ENCODE results near the gene EIF4A3. TPM values are rescaled to one million over a fixed set of nuclear protein-coding genes. Genes with fewer than 3 reads are reported as not detected.

EIF4A3 gene
- total RNA-seq, 1 donor from 2014 or later: 89.9 TPM

GRCh38 chr17:80099291-80100034 lies 47.5 kb downstream of the EIF4A3 start:
- Mint-ChIP-seq H3K27ac (ENCODE audit: unreplicated experiment) (no peak overlapping the region), H3K9me3 (ENCODE audit: unreplicated experiment) (no peaks in the 10 kb centered on the region), H3K4me3 (ENCODE audit: unreplicated experiment) (peak overlapping the region; percentile 83), H3K27me3 (ENCODE audit: low read depth, unreplicated experiment) (peaks cover 18% of the 10 kb centered on the region), H3K4me1 (ENCODE audit: low read depth, unreplicated experiment) (peaks cover 7% of the 10 kb centered on the region), H3K36me3 (ENCODE audit: low read depth, unreplicated experiment) (no peaks in the 10 kb centered on the region)
- H3K36me3 ChIP-seq (ENCODE audit: insufficient read depth, low read length): no peaks in the 10 kb centered on the region
- no peak overlapping the region for H3K27ac ChIP-seq (ENCODE audit: low read depth, low read length)
- H4K20me1 ChIP-seq (ENCODE audit: insufficient read depth, low read length): peaks cover 8% of the 10 kb centered on the region
- H2AFZ ChIP-seq (ENCODE audit: low read depth, low read length): no peak overlapping the region
- no peaks in the 10 kb centered on the region for H3K9me3 ChIP-seq (ENCODE audit: insufficient read depth, low read depth, low read length)
- H3K4me1 ChIP-seq (ENCODE audit: insufficient read depth, low read length): peaks cover 18% of the 10 kb centered on the region
- TF ChIP-seq EZH2 (IDR thresholded peaks at IDR 0.05; ENCODE audit: insufficient read depth, low read length): no peak
- TF ChIP-seq, protein P1, sequence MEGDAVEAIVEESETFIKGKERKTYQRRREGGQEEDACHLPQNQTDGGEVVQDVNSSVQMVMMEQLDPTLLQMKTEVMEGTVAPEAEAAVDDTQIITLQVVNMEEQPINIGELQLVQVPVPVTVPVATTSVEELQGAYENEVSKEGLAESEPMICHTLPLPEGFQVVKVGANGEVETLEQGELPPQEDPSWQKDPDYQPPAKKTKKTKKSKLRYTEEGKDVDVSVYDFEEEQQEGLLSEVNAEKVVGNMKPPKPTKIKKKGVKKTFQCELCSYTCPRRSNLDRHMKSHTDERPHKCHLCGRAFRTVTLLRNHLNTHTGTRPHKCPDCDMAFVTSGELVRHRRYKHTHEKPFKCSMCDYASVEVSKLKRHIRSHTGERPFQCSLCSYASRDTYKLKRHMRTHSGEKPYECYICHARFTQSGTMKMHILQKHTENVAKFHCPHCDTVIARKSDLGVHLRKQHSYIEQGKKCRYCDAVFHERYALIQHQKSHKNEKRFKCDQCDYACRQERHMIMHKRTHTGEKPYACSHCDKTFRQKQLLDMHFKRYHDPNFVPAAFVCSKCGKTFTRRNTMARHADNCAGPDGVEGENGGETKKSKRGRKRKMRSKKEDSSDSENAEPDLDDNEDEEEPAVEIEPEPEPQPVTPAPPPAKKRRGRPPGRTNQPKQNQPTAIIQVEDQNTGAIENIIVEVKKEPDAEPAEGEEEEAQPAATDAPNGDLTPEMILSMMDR (IDR thresholded peaks at IDR 0.05; ENCODE audit: insufficient read depth, low read depth, low read length): no peak
- no peak overlapping the region for H3K4me2 ChIP-seq (ENCODE audit: low read length)
- FAIRE-seq: no peak
- H3K4me3 ChIP-seq (ENCODE audit: insufficient read depth, low read depth, low read length): no peak overlapping the region
- DNase-seq (ENCODE audit: low read depth): no peak
- H3K79me2 ChIP-seq (ENCODE audit: insufficient read depth, low read length): no peaks in the 10 kb centered on the region
- no peak overlapping the region for H3K9ac ChIP-seq (ENCODE audit: low read length)
- H3K27me3 ChIP-seq (ENCODE audit: insufficient read depth, low read length): no peaks in the 10 kb centered on the region

DNA sequence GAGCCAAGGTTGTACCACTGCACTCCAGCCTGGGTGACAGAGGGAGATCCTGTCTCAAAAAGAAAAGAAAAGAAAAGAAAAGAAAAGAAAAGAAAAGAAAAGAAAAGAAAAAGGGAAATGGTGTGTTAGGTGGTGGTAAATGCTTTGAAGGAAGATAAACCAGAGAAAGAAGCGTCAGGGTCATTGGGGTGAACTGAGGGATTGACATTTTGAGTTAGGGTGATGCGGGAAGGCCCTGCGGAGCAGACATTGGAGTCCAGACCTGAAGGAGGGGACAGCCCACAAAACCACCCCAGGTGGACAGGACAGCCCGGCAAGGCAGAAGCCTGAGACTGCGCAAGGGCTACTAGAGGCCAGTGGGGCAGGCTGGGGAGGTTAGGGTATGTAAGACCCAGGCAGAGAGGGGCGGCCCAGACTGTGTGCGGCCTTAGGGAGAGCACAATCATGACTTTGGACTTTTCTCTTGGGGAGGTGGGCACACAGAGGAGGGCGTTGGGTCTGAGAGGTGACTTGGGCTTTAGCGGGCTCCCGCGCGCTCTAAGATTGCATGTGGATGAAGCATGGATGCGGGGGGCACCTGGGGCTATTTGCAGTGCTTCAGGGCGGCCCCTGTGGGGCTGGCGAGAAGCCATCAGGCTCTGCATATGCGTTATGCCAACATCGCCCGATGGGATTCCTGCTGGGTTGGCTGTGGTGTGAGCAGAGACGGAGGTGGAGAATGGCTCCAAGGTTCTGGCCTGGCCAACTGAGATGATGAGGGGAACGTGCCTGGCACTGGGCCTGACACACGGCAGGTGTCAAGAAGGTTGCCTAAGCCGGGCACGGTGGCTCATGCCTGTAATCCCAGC lies 48.9 kb downstream of the EIF4A3 start:
- Mint-ChIP-seq H3K9me3 (ENCODE audit: unreplicated experiment) (no peaks in the 10 kb centered on the region), H3K27ac (ENCODE audit: unreplicated experiment) (peak overlapping the region; percentile 26), H3K4me3 (ENCODE audit: unreplicated experiment) (no peak overlapping the region), H3K36me3 (ENCODE audit: low read depth, unreplicated experiment) (no peaks in the 10 kb centered on the region), H3K4me1 (ENCODE audit: low read depth, unreplicated experiment) (peaks cover 7% of the 10 kb centered on the region), H3K27me3 (ENCODE audit: low read depth, unreplicated experiment) (peaks cover 18% of the 10 kb centered on the region)
- no peak for DNase-seq (ENCODE audit: low read depth)
- Histone ChIP-seq H3K9me3 (ENCODE audit: insufficient read depth, low read depth, low read length) (no peaks in the 10 kb centered on the region), H3K27ac (ENCODE audit: low read depth, low read length) (no peak overlapping the region), H3K79me2 (ENCODE audit: insufficient read depth, low read length) (no peaks in the 10 kb centered on the region), H3K4me3 (ENCODE audit: insufficient read depth, low read depth, low read length) (no peak overlapping the region), H3K4me1 (ENCODE audit: insufficient read depth, low read length) (peaks cover 18% of the 10 kb centered on the region), H3K36me3 (ENCODE audit: insufficient read depth, low read length) (no peaks in the 10 kb centered on the region), H3K9ac (ENCODE audit: low read length) (no peak overlapping the region), H2AFZ (ENCODE audit: low read depth, low read length) (no peak overlapping the region), H4K20me1 (ENCODE audit: insufficient read depth, low read length) (peaks cover 4% of the 10 kb centered on the region), H3K4me2 (ENCODE audit: low read length) (no peak overlapping the region), H3K27me3 (ENCODE audit: insufficient read depth, low read length) (no peaks in the 10 kb centered on the region)
- no peak for FAIRE-seq
- TF ChIP-seq, protein P1 (IDR thresholded peaks at IDR 0.05; ENCODE audit: insufficient read depth, low read depth, low read length): no peak
- no peak for TF ChIP-seq EZH2 (IDR thresholded peaks at IDR 0.05; ENCODE audit: insufficient read depth, low read length)
